GM19239 (cell line): ENCODE results near the gene ADGRD2.

Experiments used
- DNase-seq: peaks from one replicate; pipeline ENCODE4 v3.0.0; 2011; ENCODE audit warnings: low spot score; ENCODE audit not compliant: insufficient read length
- FAIRE-seq: peaks from 2 replicates; lab custom pipeline; 2011; peaks lifted over from hg19 to GRCh38; lab: Jason Lieb, UNC

ADGRD2 gene

DNA sequence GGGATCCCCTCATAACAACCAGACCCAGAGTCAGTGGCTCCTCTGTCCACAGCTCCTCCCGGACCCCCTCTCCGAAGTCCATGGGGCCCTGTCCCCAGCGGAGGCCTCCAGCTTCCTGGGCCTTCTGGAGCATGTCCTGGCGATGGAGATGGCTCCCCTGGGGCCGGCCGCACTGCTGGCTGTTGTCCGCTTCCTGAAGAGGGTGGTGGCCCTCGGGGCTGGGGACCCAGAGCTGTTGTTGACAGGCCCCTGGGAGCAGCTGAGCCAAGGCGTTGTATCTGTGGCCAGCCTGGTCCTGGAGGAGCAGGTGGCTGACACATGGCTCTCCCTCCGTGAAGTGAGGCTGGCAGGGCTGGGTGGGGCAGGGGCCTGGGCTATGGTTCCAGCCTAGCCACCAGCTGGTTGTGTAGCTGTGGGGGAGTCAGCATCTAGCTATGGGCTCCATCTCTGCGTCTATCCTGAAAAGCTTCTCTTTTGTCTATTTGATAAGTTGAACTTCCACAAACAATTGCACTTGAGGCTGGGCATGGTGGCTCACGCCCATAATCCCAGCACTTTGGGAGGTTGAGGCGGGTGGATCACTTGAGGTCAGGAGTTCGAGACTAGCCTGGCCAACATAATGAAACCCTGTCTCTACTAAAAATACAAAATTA lies 4.7 kb downstream of the ADGRD2 start:
- DNase-seq (no peak), FAIRE-seq (no peak)

DNA sequence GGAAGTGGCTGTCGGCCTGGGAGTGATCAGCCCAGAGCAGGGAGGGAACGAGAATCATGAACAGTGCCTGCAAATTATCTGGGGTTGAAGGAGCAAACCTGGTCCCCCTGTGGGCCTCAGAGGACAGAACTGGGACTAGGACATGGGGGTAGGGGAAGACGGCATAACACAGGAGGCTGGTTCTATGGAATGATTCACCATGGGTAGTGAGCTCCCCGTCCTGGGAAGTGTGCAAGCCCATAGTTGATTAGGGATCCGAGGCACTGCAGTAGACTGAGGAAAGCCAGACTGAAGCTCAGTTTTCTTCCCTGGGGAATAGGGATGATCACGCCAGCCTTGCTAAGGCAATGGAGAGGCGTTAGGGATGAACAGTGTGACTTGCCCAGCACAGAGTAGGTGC lies 5.6 kb downstream of the ADGRD2 start:
- no peak for FAIRE-seq

DNA sequence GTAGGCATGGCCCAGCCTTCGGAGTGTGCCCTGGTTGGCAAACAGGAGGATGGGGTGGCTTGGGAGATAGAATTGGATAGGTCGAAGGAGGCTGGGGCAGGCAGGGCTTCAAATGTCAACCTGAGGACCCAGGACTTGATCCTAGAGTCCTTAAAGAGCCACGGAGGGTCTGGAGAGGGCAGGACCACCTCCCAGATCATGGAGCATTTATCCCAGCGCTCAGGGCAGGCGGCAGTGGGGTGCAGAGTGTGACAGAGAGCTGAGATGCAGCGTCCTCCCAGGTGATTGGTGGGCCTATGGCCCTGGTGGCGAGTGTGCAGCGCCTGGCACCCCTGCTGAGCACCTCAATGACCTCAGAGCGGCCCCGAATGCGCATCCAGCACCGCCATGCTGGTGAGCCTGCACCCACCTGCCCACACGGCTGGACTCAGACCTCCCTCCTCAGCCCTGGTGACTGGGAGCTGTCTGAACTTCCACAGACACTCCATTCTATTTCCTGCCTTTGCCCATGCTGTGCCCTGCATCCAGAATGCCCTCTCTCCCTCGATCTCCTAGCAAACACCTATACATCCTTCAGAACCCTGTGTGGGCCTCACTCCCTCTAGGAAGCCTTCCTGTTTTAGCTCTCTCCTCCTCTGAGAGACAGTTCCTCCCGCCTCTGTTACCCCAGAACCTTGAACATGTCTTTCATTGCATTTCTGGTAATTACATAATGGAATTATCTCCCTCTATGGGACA lies 6.3 kb downstream of the ADGRD2 start:
- DNase-seq = no peak

More for the DNA sequence above, 5.6 kb downstream of the ADGRD2 start:
- no peak for DNase-seq

DNA sequence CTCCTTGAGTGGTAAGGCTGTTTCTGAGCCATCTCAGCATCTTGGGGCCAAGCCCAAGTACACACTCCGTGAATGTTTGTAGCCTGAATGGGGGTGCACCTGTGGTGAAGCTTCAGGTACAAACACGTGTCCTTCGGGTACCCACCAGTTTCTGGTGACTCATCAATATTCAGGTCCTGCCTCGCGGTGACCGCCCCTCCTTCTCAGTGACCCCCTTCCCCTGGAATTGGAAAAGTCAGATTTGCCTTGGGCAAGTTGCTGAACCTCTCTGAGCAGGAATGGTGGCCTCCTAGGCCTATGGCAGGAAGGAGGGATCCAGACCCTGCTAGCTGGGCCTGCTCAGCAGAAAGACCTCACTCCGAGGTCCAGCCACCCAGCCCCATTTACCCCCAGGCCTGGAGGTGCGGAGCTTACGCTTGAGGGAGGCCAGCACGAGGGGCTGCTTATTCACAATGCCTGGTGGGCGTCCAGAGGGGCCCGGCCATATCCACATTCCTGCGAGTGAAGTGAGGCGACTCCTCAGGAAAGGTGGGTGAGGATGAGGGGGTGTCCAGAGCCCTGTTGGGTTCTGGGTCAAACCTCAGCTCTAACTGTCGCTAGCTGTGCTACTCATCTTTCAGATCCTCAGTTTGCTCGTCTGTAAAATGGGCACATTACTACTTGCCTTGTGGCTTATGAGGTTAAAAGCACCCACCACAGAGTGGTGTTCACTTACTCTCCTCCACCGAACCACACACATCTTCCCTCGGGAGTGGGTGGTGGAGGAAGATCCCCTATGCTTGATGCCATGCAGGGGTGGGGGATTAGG lies 7.0 kb downstream of the ADGRD2 start:
- FAIRE-seq = no peak
- no peak for DNase-seq

More for the DNA sequence above, 6.3 kb downstream of the ADGRD2 start:
- FAIRE-seq = no peak

DNA sequence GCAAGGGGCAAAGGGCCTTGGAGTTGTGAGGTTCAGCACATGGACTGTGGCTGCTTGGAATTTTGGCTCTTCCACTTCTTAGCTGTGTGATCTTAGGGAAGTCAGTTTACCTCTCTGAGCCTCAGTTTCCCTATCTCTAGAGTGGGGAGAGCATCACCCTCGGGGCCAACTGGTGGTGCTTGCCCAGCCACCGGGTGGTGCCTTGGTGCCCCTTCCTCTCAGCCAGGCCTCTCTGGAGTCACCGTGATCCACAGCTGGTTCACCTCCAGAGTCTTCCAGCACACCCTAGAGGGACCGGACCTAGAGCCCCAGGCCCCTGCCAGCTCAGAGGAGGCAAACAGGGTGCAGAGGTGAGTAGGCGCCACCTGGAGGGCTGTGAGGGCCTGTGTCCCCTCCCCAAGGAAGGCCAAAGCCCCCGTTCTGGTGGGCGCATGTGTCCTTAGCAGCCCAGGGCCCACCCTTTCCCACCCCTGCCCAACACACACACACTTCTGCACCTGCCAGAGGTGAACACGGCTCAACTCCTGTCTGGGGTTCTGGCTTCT lies 7.7 kb downstream of the ADGRD2 start:
- no peak for DNase-seq
- no peak for FAIRE-seq

DNA sequence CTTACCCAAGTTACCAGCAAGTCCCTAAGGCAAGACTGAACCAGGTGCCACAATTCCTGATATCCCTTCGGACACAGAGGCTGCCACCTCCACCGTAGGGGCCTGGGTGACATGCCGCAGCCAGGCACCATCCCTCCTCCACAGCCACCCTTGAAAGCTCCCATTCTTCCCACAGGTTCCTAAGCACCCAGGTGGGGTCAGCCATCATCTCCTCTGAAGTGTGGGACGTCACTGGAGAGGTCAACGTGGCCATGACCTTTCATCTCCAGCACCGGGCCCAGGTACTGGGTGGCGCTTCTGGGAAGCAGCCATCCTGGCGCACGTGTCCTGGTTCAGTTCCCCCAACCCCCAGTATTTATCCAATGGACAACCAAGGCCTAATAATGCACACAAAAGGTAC lies 8.2 kb downstream of the ADGRD2 start:
- DNase-seq (no peak), FAIRE-seq (no peak)

DNA sequence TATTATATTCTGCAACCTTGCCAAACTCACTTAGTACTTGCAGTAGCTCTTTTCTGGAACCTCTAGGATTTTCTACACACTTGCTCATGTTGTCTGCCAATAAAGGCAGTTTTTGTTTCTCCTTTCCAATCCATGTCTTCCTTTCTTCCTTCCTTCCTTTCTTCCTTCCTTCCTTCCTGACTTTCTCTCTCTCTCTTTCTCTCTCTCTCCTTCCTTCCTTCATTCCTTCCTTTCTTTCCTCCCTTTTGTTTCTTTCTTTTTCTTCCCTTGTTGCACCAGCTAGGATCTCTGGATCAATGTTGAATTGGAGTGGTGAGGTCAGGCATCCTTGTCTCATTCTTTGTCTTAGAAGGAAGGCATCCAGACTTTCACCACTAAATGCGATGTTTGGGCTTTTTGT lies 12.5 kb downstream of the ADGRD2 start:
- DNase-seq (no peak), FAIRE-seq (no peak)

DNA sequence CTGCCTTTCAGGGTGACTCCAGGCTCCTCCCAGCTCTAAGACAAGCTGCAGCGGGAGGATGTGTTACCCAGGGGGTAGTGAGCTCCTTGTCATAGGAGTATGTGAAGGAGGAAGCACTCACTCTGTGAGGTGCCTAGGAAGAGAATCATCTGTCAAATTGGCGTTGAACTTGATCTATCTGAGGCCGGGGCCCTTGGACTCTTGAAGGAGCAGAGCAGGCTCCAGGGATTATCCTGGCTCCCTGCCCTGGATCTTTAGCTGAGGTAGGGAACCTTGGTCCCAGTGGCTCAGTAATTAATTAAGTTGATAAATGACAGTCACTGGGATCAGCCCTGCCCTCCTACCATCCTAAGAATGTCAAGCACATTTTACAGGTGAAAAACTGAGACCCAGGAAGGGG lies 15.5 kb downstream of the ADGRD2 start:
- no peak for DNase-seq
- no peak for FAIRE-seq

DNA sequence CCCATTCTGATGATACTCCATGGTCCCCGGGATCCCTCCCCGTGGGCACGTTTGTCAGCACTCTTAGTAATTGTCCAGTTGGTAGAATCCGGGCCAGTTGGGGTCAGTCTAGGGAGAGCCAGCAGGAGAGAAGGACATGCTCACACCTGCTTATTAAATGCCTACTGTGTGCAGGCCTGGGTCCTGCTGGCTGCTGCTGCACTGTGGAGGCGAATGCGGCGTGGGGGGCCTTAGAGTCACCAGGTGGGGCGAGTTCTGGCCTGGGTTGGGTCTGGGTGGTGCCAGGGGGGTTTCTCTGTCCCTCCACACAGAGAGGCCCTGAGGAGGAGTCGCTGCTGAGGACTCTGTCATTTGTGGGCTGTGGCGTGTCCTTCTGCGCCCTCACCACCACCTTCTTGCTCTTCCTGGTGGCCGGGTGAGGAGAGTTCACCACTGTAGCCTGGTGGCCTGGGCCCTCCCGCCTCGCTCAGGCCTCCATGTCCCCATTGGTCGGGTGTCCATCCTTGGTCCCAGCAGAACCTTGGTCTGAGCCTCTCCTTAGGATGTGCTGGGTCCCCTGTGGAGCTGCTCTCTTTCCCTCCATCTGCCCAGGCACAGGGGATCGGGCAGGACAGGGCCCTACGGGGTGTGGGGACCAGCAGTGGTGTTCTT lies 17.3 kb downstream of the ADGRD2 start:
- DNase-seq (no peak), FAIRE-seq (no peak)

DNA sequence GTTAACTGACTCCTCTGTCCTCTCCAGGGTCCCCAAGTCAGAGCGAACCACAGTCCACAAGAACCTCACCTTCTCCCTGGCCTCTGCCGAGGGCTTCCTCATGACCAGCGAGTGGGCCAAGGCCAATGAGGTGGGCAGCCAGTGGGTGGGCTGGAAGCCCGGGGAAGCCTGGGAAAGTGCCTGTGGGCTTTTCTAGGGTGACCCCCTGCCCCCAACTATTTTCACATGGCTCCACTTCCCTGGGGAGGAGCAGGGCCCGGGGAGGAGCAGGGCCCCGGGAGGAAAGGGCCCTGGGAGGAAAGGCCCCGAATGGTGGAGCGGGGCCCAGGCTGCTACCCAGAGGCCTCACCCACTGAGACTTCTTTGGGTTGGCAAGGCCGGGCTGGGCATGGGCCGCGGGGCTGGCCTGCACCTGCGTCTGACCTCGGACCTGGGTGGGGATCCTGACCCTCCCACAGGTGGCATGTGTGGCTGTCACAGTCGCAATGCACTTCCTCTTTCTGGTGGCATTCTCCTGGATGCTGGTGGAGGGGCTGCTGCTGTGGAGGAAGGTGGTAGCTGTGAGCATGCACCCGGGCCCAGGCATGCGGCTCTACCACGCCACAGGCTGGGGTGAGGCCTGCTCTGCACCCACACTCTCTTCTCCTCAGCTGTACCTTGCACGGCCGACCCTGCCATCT lies 17.9 kb downstream of the ADGRD2 start:
- DNase-seq (no peak), FAIRE-seq (no peak)

DNA sequence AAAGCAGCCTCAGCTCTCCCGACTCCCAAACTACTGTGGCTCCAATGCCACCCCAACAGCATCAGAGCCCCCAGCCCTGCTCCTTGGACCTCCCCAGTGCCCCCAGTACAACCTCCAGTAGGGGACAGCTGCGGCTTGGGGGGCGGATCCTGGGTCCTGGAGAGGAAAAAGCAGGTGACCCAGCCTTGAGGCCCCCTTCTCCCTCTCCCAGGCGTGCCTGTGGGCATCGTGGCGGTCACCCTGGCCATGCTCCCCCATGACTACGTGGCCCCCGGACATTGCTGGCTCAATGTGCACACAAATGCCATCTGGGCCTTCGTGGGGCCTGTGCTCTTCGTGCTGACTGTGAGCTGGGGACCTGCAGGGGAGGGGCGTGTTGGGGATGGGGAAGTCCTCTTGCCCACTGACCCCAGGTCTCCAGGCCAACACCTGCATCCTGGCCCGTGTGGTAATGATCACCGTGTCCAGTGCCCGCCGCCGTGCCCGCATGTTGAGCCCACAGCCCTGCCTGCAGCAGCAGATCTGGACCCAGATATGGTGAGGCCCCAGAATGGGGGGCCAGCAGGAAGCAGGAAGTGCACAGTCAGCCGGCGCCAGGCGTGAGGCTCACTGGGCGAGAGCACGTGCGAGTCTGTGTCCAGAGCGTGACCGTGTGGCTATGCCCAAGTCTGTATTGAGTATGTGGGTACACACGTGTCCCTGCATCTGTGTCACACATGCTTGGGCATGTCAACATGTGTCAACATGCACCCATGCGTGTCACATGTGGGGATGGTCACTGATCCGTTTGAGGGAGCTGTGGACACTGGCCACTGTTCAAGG lies 19.0 kb downstream of the ADGRD2 start:
- FAIRE-seq (no peak), DNase-seq (no peak)

DNA sequence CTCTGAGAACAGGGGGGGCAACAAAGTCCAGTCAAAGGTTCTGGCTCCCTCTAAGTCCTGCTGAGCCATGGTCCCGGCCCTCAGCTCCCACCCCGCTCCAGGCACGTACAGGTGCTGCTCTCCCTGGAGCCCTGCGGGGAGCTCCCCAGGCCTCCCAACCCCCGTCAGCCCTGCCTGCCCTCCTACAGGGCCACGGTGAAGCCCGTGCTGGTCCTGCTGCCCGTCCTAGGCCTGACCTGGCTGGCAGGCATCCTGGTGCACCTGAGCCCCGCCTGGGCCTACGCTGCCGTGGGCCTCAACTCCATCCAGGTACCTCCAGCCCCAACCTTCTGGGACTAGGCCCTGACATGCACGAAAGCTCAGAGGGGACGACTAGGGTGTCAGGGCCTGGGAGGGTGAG lies 20.1 kb downstream of the ADGRD2 start:
- no peak for DNase-seq
- no peak for FAIRE-seq

DNA sequence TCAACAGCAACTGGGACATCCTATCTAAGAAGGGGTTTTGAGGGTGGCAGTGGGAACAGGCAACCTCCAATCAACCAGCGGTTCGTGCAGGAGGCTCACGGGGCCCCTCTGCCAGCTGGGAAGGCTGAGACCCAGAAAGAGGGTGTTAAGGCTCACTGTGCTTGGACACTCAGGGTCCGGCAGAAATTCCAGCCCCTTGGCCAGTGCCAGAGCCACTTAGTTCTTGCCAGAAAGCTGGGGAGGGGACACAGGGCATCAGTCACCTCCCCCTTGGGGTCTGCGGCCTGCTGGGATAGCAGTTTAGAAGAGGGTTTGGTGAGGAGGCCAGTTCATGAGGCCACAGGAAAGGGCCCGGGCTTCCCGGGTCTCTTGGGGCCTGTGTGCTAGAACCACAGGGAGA lies 20.5 kb downstream of the ADGRD2 start:
- DNase-seq = no peak
- no peak for FAIRE-seq

DNA sequence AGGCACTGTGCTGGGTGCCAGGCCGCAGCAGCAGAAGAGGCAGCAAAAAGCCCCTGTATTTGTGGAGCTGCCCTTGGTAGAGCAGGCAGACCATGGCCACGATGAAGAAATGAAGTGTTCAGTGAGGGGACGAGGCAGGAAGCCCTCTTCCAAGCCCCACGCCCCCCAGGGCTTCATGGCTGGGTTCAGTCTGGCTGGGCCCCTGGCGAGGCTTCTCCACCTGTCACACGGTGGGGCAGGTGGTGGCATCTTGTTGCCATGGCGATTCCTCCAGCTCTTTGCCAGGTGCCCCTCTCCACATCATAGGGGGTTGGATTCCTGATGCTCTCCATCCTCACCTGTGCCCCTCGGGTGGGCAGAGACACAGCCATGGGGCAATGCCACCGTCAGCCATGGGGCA lies 21.5 kb downstream of the ADGRD2 start:
- FAIRE-seq (no peak), DNase-seq (no peak)

DNA sequence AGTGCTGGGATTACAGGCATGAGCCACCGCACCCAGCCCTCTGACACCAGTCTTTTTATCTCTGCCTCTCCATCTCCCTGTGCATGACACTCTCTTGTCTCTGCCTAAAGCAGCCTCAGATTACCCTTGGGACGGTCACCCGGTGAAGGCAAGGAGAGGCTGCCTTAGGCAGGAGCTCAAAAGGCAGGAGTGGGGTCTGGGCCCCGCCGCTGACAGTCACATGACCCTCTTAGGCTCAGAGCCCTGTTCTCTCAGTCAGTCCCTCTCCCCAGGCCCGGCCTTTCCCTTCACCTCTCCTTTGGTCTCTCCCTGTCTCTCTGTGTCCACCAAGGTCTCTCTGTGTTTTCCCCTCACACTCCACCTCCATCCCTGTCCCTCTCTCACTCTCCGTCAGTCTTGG lies 22.5 kb downstream of the ADGRD2 start:
- no peak for FAIRE-seq
- DNase-seq = no peak

DNA sequence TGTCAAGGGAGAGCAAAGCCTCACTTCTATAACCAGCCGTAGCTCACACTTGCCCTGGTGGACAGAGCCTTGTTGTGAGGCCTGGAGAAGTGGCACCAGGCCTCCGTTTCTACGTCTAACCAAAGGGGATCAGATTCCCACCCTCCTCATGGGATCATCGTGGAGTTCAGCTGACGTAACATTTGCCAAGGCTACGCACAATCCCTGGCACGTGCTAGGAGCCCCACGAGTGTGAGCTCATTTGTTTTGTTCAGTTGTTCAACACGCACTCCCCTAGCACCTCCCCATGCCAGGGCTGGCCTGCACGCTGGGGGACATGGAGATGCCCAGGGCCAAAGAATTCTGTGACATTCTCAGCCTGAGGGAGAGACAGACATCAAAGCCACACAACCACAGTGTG lies 23.1 kb downstream of the ADGRD2 start:
- no peak for DNase-seq
- FAIRE-seq = no peak

DNA sequence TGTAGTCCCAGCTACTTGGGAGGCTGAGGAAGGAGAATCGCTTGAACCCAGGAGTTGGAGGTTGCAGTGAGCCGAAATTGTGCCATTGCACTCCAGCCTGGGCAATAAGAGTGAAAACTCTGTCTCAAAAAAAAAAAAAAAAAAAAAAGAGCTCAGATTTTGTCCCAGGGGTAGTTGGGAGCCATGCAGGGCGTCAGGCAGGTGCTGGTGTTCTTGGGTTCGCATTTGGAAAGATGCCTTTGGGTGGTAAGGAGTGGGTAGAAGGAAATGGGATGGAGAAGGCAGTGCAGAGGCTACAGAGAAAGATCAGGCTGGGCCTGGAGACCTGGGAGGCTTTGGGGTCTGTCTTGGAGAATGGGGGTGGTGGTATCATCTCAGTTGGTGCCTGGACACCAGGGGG lies 23.9 kb downstream of the ADGRD2 start:
- FAIRE-seq = no peak

DNA sequence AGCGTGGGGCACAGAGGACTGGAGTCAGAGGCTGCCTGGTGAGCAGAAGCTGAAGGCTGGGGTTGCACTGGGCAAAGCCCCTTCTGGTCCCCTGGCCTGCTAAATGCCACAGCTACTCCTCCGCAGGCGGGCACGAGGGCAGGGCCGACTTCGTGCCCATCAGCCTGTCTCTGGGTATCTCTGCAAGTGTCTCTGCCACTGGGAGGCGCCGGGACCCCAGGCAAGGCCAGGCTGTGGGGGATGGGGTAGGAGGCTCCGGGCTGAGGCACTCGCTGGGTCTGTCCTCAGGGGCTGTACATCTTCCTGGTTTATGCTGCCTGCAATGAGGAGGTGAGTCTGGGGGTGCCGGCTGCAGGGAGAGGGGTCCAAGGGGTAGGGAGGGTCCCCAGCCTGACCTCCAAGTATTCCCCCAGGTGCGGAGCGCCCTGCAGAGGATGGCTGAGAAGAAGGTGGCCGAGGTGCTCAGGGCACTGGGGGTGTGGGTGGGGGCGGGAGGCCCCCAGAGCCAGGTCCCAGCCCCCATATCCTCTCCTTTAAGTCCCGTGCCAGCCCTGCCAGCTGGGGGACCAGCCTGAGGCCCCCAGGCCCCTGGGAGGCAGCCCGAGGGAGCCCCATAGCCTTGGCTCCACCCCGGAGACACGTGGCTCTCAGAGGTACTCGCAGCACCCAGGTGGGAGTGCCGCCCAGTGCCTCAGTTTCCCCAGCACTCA lies 25.1 kb downstream of the ADGRD2 start:
- FAIRE-seq = no peak

More for the DNA sequence above, 23.9 kb downstream of the ADGRD2 start:
- no peak for DNase-seq

More for the DNA sequence above, 25.1 kb downstream of the ADGRD2 start:
- no peak for DNase-seq
